ENCODE measurements around the gene UNKL.

Gene UNKL

DNA sequence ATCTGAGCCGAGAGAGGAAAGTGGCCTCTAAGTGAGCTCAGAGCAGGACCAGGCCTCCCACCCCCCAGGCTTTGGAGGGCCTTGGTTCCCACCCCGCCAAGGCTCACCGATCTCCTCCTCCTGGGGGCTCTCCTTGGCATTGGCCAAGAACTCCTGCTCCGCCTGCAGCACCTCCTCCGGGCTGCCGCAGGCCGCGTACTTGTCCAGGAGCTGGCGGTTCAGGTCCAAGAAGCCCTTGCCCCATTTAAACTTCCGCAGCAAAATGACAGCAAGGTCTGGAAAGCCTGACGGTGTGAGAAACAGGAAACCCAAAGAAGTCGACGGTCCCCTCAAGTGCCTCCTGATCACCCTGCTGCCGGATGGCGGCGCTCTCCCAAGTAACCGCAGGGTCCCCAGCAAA lies 64.6 kb downstream of the UNKL start:
- peaks cover 4% of the 10 kb centered on the region for H3K4me1 ChIP-seq (ENCODE audit: insufficient read depth, low read length)
- H3K36me3 ChIP-seq (ENCODE audit: insufficient read depth, low read depth, low read length) = peaks cover 18% of the 10 kb centered on the region; the same call in 1 of the 2 replicates
- H3K9ac ChIP-seq (ENCODE audit: low read depth, low read length) = no peak overlapping the region
- no peak overlapping the region for H3K4me3 ChIP-seq (ENCODE audit: low read length)
- no peak overlapping the region for H3K27ac ChIP-seq (ENCODE audit: low read length)
- H3K9me3 ChIP-seq (ENCODE audit: insufficient read depth, low read depth, low read length) = no peaks in the 10 kb centered on the region
- no peaks in the 10 kb centered on the region for H3K27me3 ChIP-seq (ENCODE audit: insufficient read depth, low read length)

DNA sequence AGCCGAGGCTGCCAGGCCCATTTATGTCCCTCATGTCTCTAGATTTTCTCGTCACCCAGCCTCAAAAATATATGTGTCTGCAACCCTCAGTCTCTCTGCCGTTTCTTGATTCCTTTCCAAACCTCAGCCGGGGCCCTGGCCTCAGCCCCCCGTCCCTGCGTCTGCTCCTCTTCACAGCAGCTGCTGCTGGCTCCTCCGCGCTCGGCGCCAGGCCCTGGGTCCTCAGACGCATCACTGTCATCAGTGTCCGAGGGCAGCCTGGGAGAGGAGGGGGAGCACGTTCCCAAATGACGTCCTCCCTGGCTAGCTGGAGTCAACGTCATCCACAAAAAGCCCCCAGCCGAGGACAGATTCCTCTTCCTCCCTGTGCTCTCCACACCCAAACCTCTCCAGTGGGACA lies 65.2 kb downstream of the UNKL start:
- Histone ChIP-seq H3K36me3 (ENCODE audit: insufficient read depth, low read depth, low read length) (peaks cover 18% of the 10 kb centered on the region; the same call in 1 of the 2 replicates), H3K9me3 (ENCODE audit: insufficient read depth, low read depth, low read length) (no peaks in the 10 kb centered on the region), H3K4me3 (ENCODE audit: low read length) (no peak overlapping the region), H3K27me3 (ENCODE audit: insufficient read depth, low read length) (peaks cover 4% of the 10 kb centered on the region; the same call in 1 of the 2 replicates), H3K9ac (ENCODE audit: low read depth, low read length) (no peak overlapping the region), H3K27ac (ENCODE audit: low read length) (no peak overlapping the region), H3K4me1 (ENCODE audit: insufficient read depth, low read length) (peaks cover 4% of the 10 kb centered on the region)

DNA sequence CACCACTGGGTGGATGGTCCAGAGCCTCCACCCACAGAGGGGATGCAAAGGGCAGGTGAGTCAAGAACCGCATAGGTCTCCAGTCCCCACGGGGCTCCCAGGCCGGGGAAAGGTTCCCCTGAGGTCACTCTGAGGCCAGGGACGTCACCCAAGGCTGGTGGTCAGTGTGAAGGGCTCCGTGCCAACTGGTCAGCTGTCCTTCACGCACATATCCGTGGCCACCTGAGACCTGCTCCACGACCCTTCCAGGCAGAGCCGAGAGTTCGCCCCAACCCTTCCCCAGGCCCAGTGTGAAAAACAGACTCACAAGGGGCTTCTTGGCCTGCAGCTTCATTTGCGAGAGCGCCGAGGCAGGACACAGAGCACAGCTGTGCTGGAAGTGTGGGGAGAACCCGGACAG lies 65.6 kb downstream of the UNKL start:
- H3K27ac ChIP-seq (ENCODE audit: low read length) = no peak overlapping the region
- no peak overlapping the region for H3K9ac ChIP-seq (ENCODE audit: low read depth, low read length)

GRCh38 chr16:1348441-1348840 lies 66.1 kb downstream of the UNKL start:
- H3K4me1 ChIP-seq (ENCODE audit: insufficient read depth, low read length) = peaks cover 4% of the 10 kb centered on the region
- H3K9ac ChIP-seq (ENCODE audit: low read depth, low read length) = no peak overlapping the region
- H3K27me3 ChIP-seq (ENCODE audit: insufficient read depth, low read length) = peaks cover 13% of the 10 kb centered on the region; the same call in 1 of the 2 replicates
- no peaks in the 10 kb centered on the region for H3K9me3 ChIP-seq (ENCODE audit: insufficient read depth, low read depth, low read length)
- peaks cover 18% of the 10 kb centered on the region; the same call in 1 of the 2 replicates for H3K36me3 ChIP-seq (ENCODE audit: insufficient read depth, low read depth, low read length)
- no peak overlapping the region for H3K27ac ChIP-seq (ENCODE audit: low read length)
- no peak overlapping the region for H3K4me3 ChIP-seq (ENCODE audit: low read length)

More for the DNA sequence above, 65.6 kb downstream of the UNKL start:
- Histone ChIP-seq H3K27me3 (ENCODE audit: insufficient read depth, low read length) (peaks cover 9% of the 10 kb centered on the region; the same call in 1 of the 2 replicates), H3K4me1 (ENCODE audit: insufficient read depth, low read length) (peaks cover 4% of the 10 kb centered on the region), H3K36me3 (ENCODE audit: insufficient read depth, low read depth, low read length) (peaks cover 18% of the 10 kb centered on the region; the same call in 1 of the 2 replicates), H3K9me3 (ENCODE audit: insufficient read depth, low read depth, low read length) (no peaks in the 10 kb centered on the region), H3K4me3 (ENCODE audit: low read length) (no peak overlapping the region)

DNA sequence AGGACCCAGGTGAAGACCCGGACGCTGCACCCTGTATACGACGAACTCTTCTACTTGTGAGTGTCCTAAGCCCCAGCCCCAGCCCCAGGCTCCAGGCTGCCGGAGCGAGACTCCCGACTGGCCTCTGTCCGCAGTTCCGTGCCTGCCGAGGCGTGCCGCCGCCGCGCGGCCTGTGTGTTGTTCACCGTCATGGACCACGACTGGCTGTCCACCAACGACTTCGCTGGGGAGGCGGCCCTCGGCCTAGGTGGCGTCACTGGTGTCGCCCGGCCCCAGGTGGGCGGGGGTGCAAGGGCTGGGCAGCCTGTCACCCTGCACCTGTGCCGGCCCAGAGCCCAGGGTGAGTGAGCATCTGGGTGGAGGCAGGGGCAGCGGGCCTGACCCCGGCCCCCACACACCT lies 66.5 kb downstream of the UNKL start:
- Histone ChIP-seq H3K27ac (ENCODE audit: low read length) (no peak overlapping the region), H3K27me3 (ENCODE audit: insufficient read depth, low read length) (peaks cover 13% of the 10 kb centered on the region; the same call in 1 of the 2 replicates), H3K9ac (ENCODE audit: low read depth, low read length) (no peak overlapping the region), H3K4me3 (ENCODE audit: low read length) (no peak overlapping the region), H3K36me3 (ENCODE audit: insufficient read depth, low read depth, low read length) (peaks cover 18% of the 10 kb centered on the region; the same call in 1 of the 2 replicates), H3K4me1 (ENCODE audit: insufficient read depth, low read length) (peaks cover 4% of the 10 kb centered on the region), H3K9me3 (ENCODE audit: insufficient read depth, low read depth, low read length) (no peaks in the 10 kb centered on the region)

- Histone ChIP-seq H3K9me3 (ENCODE audit: insufficient read depth, low read depth, low read length) (no peaks in the 10 kb centered on the region), H3K27me3 (ENCODE audit: insufficient read depth, low read length) (peaks cover 16% of the 10 kb centered on the region), H3K4me1 (ENCODE audit: insufficient read depth, low read length) (peaks cover under 1% of the 10 kb centered on the region), H3K9ac (ENCODE audit: low read depth, low read length) (no peak overlapping the region), H3K27ac (ENCODE audit: low read length) (no peak overlapping the region), H3K4me3 (ENCODE audit: low read length) (no peak overlapping the region), H3K36me3 (ENCODE audit: insufficient read depth, low read depth, low read length) (peaks cover 18% of the 10 kb centered on the region; the same call in 1 of the 2 replicates)
Measured at GRCh38 chr16:1347286-1347855, 67.1 kb downstream of the UNKL start.

GRCh38 chr16:1346422-1347285 lies 67.8 kb downstream of the UNKL start:
- H3K36me3 ChIP-seq (ENCODE audit: insufficient read depth, low read depth, low read length) = peaks cover 18% of the 10 kb centered on the region; the same call in 1 of the 2 replicates
- H3K4me3 ChIP-seq (ENCODE audit: low read length) = no peak overlapping the region
- no peaks in the 10 kb centered on the region for H3K9me3 ChIP-seq (ENCODE audit: insufficient read depth, low read depth, low read length)
- H3K4me1 ChIP-seq (ENCODE audit: insufficient read depth, low read length) = no peaks in the 10 kb centered on the region; the same call in 1 of the 2 replicates
- no peak overlapping the region for H3K9ac ChIP-seq (ENCODE audit: low read depth, low read length)
- no peak overlapping the region for H3K27ac ChIP-seq (ENCODE audit: low read length)
- peaks cover 23% of the 10 kb centered on the region for H3K27me3 ChIP-seq (ENCODE audit: insufficient read depth, low read length)

- Histone ChIP-seq H3K36me3 (ENCODE audit: insufficient read depth, low read depth, low read length) (peaks cover 18% of the 10 kb centered on the region; the same call in 1 of the 2 replicates), H3K9me3 (ENCODE audit: insufficient read depth, low read depth, low read length) (no peaks in the 10 kb centered on the region), H3K27ac (ENCODE audit: low read length) (no peak overlapping the region), H3K4me3 (ENCODE audit: low read length) (no peak overlapping the region), H3K4me1 (ENCODE audit: insufficient read depth, low read length) (no peaks in the 10 kb centered on the region; the same call in 1 of the 2 replicates), H3K9ac (ENCODE audit: low read depth, low read length) (no peak overlapping the region), H3K27me3 (ENCODE audit: insufficient read depth, low read length) (peaks cover 28% of the 10 kb centered on the region)
Measured at GRCh38 chr16:1345651-1346421, 68.7 kb downstream of the UNKL start.

GRCh38 chr16:1345087-1345486 lies 69.4 kb downstream of the UNKL start:
- no peak overlapping the region for H3K9ac ChIP-seq (ENCODE audit: low read depth, low read length)

DNA sequence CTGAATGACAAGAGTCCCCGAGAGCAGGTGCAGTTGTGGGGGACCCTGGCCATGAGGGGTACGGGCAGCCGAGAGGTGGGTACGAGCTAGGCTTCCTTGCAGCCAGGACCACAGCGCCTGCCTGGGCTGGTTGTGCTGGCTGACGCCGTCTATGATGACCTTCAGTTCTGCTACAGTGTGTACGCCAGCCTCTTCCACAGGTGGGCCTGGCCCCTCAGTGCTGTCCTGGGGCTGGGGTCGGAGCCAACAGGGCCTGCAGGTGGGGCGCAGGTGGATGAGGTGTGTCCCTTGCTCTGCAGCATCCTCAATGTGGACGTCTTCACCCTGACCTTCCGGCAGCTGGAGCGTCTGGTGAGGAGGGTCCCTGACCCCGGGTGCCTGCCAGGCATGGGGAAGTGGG lies 70.0 kb downstream of the UNKL start:
- peaks cover 12% of the 10 kb centered on the region; the same call in 1 of the 2 replicates for H3K36me3 ChIP-seq (ENCODE audit: insufficient read depth, low read depth, low read length)
- no peak overlapping the region for H3K27ac ChIP-seq (ENCODE audit: low read length)
- peaks cover 28% of the 10 kb centered on the region for H3K27me3 ChIP-seq (ENCODE audit: insufficient read depth, low read length)
- H3K4me3 ChIP-seq (ENCODE audit: low read length) = no peak overlapping the region
- H3K4me1 ChIP-seq (ENCODE audit: insufficient read depth, low read length) = no peaks in the 10 kb centered on the region
- no peaks in the 10 kb centered on the region for H3K9me3 ChIP-seq (ENCODE audit: insufficient read depth, low read depth, low read length)
- H3K9ac ChIP-seq (ENCODE audit: low read depth, low read length) = no peak overlapping the region

More at GRCh38 chr16:1345087-1345486, 69.4 kb downstream of the UNKL start:
- no peak overlapping the region for H3K4me3 ChIP-seq (ENCODE audit: low read length)
- H3K27ac ChIP-seq (ENCODE audit: low read length) = no peak overlapping the region
- H3K9me3 ChIP-seq (ENCODE audit: insufficient read depth, low read depth, low read length) = no peaks in the 10 kb centered on the region
- no peaks in the 10 kb centered on the region for H3K4me1 ChIP-seq (ENCODE audit: insufficient read depth, low read length)
- peaks cover 28% of the 10 kb centered on the region for H3K27me3 ChIP-seq (ENCODE audit: insufficient read depth, low read length)
- peaks cover 18% of the 10 kb centered on the region; the same call in 1 of the 2 replicates for H3K36me3 ChIP-seq (ENCODE audit: insufficient read depth, low read depth, low read length)

Data from iPS-20b (cell line).